Measurements from ENCODE around the gene SLC5A11.

- TF ChIP-seq EZH2 (IDR thresholded peaks at IDR 0.05; ENCODE audit: borderline replicate concordance) = no peak
- TF ChIP-seq, protein P1, sequence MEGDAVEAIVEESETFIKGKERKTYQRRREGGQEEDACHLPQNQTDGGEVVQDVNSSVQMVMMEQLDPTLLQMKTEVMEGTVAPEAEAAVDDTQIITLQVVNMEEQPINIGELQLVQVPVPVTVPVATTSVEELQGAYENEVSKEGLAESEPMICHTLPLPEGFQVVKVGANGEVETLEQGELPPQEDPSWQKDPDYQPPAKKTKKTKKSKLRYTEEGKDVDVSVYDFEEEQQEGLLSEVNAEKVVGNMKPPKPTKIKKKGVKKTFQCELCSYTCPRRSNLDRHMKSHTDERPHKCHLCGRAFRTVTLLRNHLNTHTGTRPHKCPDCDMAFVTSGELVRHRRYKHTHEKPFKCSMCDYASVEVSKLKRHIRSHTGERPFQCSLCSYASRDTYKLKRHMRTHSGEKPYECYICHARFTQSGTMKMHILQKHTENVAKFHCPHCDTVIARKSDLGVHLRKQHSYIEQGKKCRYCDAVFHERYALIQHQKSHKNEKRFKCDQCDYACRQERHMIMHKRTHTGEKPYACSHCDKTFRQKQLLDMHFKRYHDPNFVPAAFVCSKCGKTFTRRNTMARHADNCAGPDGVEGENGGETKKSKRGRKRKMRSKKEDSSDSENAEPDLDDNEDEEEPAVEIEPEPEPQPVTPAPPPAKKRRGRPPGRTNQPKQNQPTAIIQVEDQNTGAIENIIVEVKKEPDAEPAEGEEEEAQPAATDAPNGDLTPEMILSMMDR (IDR thresholded peaks at IDR 0.05; ENCODE audit: poor library complexity) = no peak
- no peak for TF ChIP-seq EZH2phosphoT487 (IDR thresholded peaks at IDR 0.05; ENCODE audit: low read depth, severe bottlenecking, unreplicated experiment)
Observed at GRCh38 chr16:24879684-24880083, 33.9 kb downstream of the SLC5A11 start.

Measured in hepatocyte (in vitro differentiated cells).